ENCODE results near the gene REELD1.

- no peak for TF ChIP-seq CTCF (tag by site-specific recombination; IDR thresholded peaks at IDR 0.05)
- no peak for TF ChIP-seq ZNF292 (tag by site-specific recombination; IDR thresholded peaks at IDR 0.05; ENCODE audit: borderline replicate concordance, low read depth)
- no peak for TF ChIP-seq ZNF530 (tag by site-specific recombination; IDR thresholded peaks at IDR 0.05; ENCODE audit: low read depth)
- TF ChIP-seq ZNF114 (tag by site-specific recombination; IDR thresholded peaks at IDR 0.05): no peak
- TF ChIP-seq ZNF610 (tag by site-specific recombination; IDR thresholded peaks at IDR 0.05; ENCODE audit: borderline replicate concordance): no peak
- no peak for TF ChIP-seq ZFP3 (tag by site-specific recombination; IDR thresholded peaks at IDR 0.05; ENCODE audit: low read depth)
These were observed 11.7 kb upstream of the REELD1 start for GRCh38 chr4:146202665-146203064.
